ENCODE data around the gene AAMP. TPM values are rescaled to one million over a fixed set of nuclear protein-coding genes. Genes with fewer than 3 reads are reported as not detected.
A peak's percentile ranks its signal among the peaks of the same experiment; 100 is the strongest.

Gene AAMP
- total RNA-seq, 1 donor from 2014 or later, result 79.2 TPM

DNA sequence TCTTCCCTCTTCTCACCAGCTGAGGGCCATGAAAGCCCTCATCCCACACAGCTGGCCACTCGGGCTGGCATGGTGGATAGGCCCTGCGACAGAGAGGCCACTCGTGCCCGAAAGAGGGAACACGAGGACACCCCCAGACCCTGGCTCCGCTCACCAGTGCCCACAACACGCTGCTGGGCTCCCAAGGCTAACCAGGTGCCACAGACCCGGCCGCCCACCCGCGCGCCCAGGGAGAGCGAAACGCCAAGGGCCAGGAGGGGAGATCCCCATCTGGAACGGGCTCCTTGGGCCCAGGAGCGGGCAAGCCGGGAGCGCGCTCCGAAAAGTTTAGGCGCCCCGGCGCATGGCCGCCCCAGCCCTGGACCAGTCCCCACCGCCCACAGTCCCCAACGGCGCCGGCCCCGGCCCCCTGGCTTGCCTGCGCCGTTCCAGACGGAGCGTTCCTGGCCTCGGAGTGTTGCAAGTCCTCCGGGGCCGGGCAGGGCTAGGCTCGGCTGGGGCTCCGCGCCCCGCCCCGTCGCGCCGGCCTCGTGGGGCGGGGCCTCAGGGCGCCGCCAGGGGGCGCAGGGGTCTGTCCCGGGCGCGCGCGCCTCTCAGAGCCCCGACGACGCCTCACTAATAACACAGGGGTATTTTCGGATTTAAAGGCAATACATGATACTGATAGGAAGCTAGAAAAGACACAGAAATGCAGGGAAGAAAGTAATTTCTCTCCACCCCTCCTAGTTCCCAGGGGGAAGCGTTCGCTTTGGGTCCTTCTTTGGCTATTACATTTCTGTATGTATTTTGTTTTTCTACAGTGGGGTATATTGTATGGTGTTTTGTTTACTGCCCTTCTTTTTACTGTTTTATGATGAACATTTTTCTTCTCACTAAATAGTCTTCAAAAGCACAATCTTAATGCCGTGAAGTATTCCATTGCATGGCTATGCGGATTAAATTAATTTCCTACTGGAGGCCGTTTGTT is 22.4 kb upstream of the AAMP start, which contains the start of gene TMBIM1:
Gene TMBIM1 (minus strand): TSS at position 456 of the 967 bp plus-strand sequence. CDS start 10,362 bp downstream, outside the sequence.
- H3K9me3 Mint-ChIP-seq (ENCODE audit: low read depth), result no peaks in the 10 kb centered on the region
- H3K27ac Mint-ChIP-seq, result peak within 1 kb of the TSS; percentile 99
- TF ChIP-seq, protein P1, sequence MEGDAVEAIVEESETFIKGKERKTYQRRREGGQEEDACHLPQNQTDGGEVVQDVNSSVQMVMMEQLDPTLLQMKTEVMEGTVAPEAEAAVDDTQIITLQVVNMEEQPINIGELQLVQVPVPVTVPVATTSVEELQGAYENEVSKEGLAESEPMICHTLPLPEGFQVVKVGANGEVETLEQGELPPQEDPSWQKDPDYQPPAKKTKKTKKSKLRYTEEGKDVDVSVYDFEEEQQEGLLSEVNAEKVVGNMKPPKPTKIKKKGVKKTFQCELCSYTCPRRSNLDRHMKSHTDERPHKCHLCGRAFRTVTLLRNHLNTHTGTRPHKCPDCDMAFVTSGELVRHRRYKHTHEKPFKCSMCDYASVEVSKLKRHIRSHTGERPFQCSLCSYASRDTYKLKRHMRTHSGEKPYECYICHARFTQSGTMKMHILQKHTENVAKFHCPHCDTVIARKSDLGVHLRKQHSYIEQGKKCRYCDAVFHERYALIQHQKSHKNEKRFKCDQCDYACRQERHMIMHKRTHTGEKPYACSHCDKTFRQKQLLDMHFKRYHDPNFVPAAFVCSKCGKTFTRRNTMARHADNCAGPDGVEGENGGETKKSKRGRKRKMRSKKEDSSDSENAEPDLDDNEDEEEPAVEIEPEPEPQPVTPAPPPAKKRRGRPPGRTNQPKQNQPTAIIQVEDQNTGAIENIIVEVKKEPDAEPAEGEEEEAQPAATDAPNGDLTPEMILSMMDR (IDR thresholded peaks at IDR 0.05; ENCODE audit: unreplicated experiment), result peak; percentile 99
- no peaks in the 10 kb centered on the region for H3K36me3 Mint-ChIP-seq (ENCODE audit: insufficient read depth)
- no peaks in the 10 kb centered on the region for H3K27me3 Mint-ChIP-seq
- DNase-seq (ENCODE audit: low spot score, unreplicated experiment), result peak; percentile 73
- H3K4me3 Mint-ChIP-seq (ENCODE audit: low read depth), result peak within 1 kb of the TSS; percentile 80
- peaks cover 75% of the 10 kb centered on the region for H3K4me1 Mint-ChIP-seq (ENCODE audit: low read depth)

- Mint-ChIP-seq H3K4me1 (ENCODE audit: low read depth) (peaks cover 78% of the 10 kb centered on the region), H3K36me3 (ENCODE audit: insufficient read depth) (no peaks in the 10 kb centered on the region), H3K27me3 (no peaks in the 10 kb centered on the region), H3K4me3 (ENCODE audit: low read depth) (peak overlapping the region; percentile 80), H3K27ac (peak overlapping the region; percentile 93), H3K9me3 (ENCODE audit: low read depth) (no peaks in the 10 kb centered on the region)
- TF ChIP-seq, protein P1 (IDR thresholded peaks at IDR 0.05; ENCODE audit: unreplicated experiment), result no peak
- no peak for DNase-seq (ENCODE audit: low spot score, unreplicated experiment)
These were observed 21.5 kb upstream of the AAMP start for GRCh38 chr2:218291318-218292047.

- peak overlapping the region; percentile 93 for H3K27ac Mint-ChIP-seq
- H3K27me3 Mint-ChIP-seq, result no peaks in the 10 kb centered on the region
- no peaks in the 10 kb centered on the region for H3K9me3 Mint-ChIP-seq (ENCODE audit: low read depth)
- no peak for DNase-seq (ENCODE audit: low spot score, unreplicated experiment)
- no peaks in the 10 kb centered on the region for H3K36me3 Mint-ChIP-seq (ENCODE audit: insufficient read depth)
- H3K4me3 Mint-ChIP-seq (ENCODE audit: low read depth), result peak overlapping the region; percentile 80
- peaks cover 78% of the 10 kb centered on the region for H3K4me1 Mint-ChIP-seq (ENCODE audit: low read depth)
- TF ChIP-seq, protein P1 (IDR thresholded peaks at IDR 0.05; ENCODE audit: unreplicated experiment), result no peak
These were observed 20.7 kb upstream of the AAMP start for GRCh38 chr2:218290316-218291261.

- DNase-seq (ENCODE audit: low spot score, unreplicated experiment), result no peak
- Mint-ChIP-seq H3K36me3 (ENCODE audit: insufficient read depth) (no peaks in the 10 kb centered on the region), H3K4me3 (ENCODE audit: low read depth) (peak overlapping the region; percentile 80), H3K9me3 (ENCODE audit: low read depth) (no peaks in the 10 kb centered on the region), H3K27ac (peak overlapping the region; percentile 89), H3K27me3 (no peaks in the 10 kb centered on the region), H3K4me1 (ENCODE audit: low read depth) (peaks cover 76% of the 10 kb centered on the region)
- TF ChIP-seq, protein P1 (IDR thresholded peaks at IDR 0.05; ENCODE audit: unreplicated experiment), result no peak
These were observed 19.8 kb upstream of the AAMP start for GRCh38 chr2:218289639-218290315.

All from progenitor cell of endocrine pancreas (in vitro differentiated cells).